Body of pancreas (tissue), 4 donors: ENCODE results near the gene TMEM40.

Experiments
- POLR2A ChIP-seq, 3 donors: fragments of 450-650 bp; IDR thresholded peaks; one replicate each; pipeline ENCODE4 v1.6.1; 2016; ENCODE audit warnings: antibody characterized with exemption in 3 of 3, mild to moderate bottlenecking in 2 of 3
- TF ChIP-seq, protein P1 (sequence below), 7 experiments: fragments of 450-650 bp in 4 of 7; fragments of 200-600 bp in 3 of 7; sonication (generic) in 3 of 7; IDR thresholded peaks; one replicate each; pipeline ENCODE4 v1.5.1; 2016 to 2019; ENCODE audit warnings: antibody characterized with exemption in 7 of 7

DNA sequence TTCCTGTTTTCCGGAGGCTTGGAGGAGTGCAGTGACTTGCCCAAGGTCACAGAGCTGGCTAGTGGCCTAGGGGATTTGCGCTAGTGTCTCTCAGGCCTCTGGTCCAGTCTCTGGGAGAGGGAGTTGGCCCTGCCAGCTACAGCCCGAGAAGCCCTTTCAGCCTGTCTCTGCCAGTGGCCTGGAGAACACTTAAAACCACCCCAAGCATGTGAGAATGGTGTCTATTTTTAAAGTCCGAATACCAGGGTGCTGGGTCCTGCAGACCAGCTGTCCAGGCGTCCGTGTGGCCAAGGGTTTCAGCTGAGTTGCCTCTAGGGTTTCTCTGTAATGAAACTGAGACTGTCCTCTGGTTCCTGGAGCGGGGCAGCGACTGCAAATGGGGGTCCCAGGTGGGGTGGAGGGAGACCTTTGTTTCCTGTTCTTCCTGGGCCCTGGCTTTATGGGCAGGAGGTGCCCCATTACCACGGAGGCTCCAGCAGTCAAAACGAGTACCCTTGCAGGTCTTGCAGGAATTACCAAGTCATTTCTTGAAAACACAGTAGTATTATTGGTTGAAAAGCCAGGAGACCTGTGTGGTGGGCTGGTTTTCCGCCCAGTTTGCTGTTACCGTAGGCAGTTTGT, 39.6 kb upstream of the TMEM40 start:
- TF ChIP-seq, protein P1, sequence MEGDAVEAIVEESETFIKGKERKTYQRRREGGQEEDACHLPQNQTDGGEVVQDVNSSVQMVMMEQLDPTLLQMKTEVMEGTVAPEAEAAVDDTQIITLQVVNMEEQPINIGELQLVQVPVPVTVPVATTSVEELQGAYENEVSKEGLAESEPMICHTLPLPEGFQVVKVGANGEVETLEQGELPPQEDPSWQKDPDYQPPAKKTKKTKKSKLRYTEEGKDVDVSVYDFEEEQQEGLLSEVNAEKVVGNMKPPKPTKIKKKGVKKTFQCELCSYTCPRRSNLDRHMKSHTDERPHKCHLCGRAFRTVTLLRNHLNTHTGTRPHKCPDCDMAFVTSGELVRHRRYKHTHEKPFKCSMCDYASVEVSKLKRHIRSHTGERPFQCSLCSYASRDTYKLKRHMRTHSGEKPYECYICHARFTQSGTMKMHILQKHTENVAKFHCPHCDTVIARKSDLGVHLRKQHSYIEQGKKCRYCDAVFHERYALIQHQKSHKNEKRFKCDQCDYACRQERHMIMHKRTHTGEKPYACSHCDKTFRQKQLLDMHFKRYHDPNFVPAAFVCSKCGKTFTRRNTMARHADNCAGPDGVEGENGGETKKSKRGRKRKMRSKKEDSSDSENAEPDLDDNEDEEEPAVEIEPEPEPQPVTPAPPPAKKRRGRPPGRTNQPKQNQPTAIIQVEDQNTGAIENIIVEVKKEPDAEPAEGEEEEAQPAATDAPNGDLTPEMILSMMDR (IDR thresholded peaks at IDR 0.05), result no peak
- no peak for TF ChIP-seq POLR2A (IDR thresholded peaks at IDR 0.05)
